KMS-11 (cell line): ENCODE data around the gene ADGRA3.

Source experiments
- H2AFZ ChIP-seq: fragments of 200-600 bp; sonication (generic); 2 replicates; pipeline ENCODE4 v1.6.1; 2016; ENCODE audit warnings: antibody characterized with exemption, mixed run types, low read depth
- H3K27ac ChIP-seq: fragments of 200-600 bp; sonication (generic); 2 replicates; pipeline ENCODE4 v1.6.1; 2016; ENCODE audit warnings: mild to moderate bottlenecking, mixed run types
- H3K27me3 ChIP-seq: fragments of 200-600 bp; sonication (generic); 2 replicates; pipeline ENCODE4 v1.6.1; 2017; ENCODE audit warnings: mild to moderate bottlenecking, low read depth, mixed run types, moderate library complexity; ENCODE audit not compliant: insufficient read depth
- H3K36me3 ChIP-seq: fragments of 200-600 bp; sonication (generic); 2 replicates; pipeline ENCODE4 v1.6.1; 2017; ENCODE audit warnings: mild to moderate bottlenecking, mixed run types; ENCODE audit not compliant: insufficient read depth
- H3K4me1 ChIP-seq: fragments of 200-600 bp; sonication (generic); 2 replicates; pipeline ENCODE4 v1.6.1; 2016; ENCODE audit warnings: mild to moderate bottlenecking, low read depth, mixed run types; ENCODE audit not compliant: poor library complexity, severe bottlenecking
- H3K4me2 ChIP-seq: fragments of 200-600 bp; sonication (generic); 2 replicates; pipeline ENCODE4 v1.7.0; 2016; ENCODE audit warnings: mild to moderate bottlenecking, mixed run types
- H3K4me3 ChIP-seq: fragments of 200-600 bp; sonication (generic); IDR thresholded peaks from 2 replicates; pipeline ENCODE4 v1.6.1; 2017; ENCODE audit warnings: low read depth, low read length, mixed read lengths; ENCODE audit not compliant: insufficient read depth
- H3K79me2 ChIP-seq: fragments of 200-600 bp; sonication (generic); 2 replicates; pipeline ENCODE4 v1.6.1; 2016; ENCODE audit warnings: low read depth, mixed run types; ENCODE audit not compliant: insufficient read depth
- H3K9ac ChIP-seq: fragments of 200-600 bp; sonication (generic); 2 replicates; pipeline ENCODE4 v1.6.1; 2016; ENCODE audit warnings: mild to moderate bottlenecking, mixed run types
- H4K20me1 ChIP-seq: fragments of 200-600 bp; sonication (generic); 2 replicates; pipeline ENCODE4 v1.6.1; 2016; ENCODE audit warnings: mild to moderate bottlenecking, mixed run types; ENCODE audit not compliant: insufficient read depth
- TF ChIP-seq, protein P1 (sequence below): fragments of 200-600 bp; sonication (generic); conservative IDR thresholded peaks from 2 replicates; pipeline ENCODE4 v1.6.1; 2017; ENCODE audit warnings: low read depth, mild to moderate bottlenecking, antibody characterized with exemption, low read length, moderate library complexity, mixed read lengths

The ADGRA3 gene

DNA sequence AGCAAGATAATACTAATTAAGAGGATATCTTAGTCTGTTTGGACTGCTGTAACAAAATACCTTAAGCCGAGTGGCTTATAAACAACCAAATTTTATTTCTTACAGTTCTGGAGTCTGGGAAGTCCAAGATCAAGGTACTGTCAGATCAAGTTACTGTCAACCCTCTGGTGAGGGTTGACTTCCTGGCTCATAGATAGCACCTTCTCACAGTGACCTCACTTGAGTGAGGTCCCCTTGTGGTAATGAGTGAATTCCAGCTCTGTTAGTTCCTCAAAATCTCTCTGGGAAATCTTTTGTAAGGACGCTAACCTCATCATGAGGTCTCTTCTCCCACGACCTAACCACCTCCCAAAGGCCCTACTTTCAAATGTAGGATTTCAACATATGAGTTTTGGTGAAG, 36.9 kb upstream of the ADGRA3 start:
- Histone ChIP-seq H2AFZ (no peak overlapping the region), H3K79me2 (no peaks in the 10 kb centered on the region), H3K4me3 (no peak overlapping the region), H3K9ac (no peak overlapping the region), H3K27ac (no peak overlapping the region), H3K27me3 (no peaks in the 10 kb centered on the region), H3K36me3 (no peaks in the 10 kb centered on the region), H3K4me2 (no peak overlapping the region), H3K4me1 (no peaks in the 10 kb centered on the region), H4K20me1 (no peaks in the 10 kb centered on the region)
- TF ChIP-seq, protein P1, sequence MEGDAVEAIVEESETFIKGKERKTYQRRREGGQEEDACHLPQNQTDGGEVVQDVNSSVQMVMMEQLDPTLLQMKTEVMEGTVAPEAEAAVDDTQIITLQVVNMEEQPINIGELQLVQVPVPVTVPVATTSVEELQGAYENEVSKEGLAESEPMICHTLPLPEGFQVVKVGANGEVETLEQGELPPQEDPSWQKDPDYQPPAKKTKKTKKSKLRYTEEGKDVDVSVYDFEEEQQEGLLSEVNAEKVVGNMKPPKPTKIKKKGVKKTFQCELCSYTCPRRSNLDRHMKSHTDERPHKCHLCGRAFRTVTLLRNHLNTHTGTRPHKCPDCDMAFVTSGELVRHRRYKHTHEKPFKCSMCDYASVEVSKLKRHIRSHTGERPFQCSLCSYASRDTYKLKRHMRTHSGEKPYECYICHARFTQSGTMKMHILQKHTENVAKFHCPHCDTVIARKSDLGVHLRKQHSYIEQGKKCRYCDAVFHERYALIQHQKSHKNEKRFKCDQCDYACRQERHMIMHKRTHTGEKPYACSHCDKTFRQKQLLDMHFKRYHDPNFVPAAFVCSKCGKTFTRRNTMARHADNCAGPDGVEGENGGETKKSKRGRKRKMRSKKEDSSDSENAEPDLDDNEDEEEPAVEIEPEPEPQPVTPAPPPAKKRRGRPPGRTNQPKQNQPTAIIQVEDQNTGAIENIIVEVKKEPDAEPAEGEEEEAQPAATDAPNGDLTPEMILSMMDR = no peak

DNA sequence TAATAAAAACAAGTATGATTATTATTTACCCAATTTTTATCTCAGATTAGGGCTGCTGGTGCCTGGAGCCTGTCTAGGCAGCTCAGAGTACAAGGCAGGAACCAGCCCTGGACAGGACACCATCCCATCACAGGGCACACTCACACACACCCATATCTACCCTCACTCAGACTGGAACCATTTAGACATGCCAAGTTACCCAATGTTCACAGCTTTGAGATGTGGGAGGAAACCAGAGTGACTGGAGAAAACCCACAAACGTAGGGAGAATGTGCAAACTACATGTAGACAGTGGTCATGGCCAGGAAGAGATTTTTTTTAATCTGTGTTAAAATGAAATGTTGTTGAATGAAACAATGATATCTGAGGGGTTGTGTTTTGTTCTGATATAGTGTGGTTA, 35.7 kb upstream of the ADGRA3 start:
- H3K27ac ChIP-seq = no peak overlapping the region
- H3K79me2 ChIP-seq = no peaks in the 10 kb centered on the region
- H3K4me2 ChIP-seq = no peak overlapping the region
- no peaks in the 10 kb centered on the region for H3K27me3 ChIP-seq
- no peaks in the 10 kb centered on the region for H3K36me3 ChIP-seq
- no peak overlapping the region for H3K4me3 ChIP-seq
- TF ChIP-seq, protein P1 = no peak
- no peaks in the 10 kb centered on the region for H4K20me1 ChIP-seq
- no peak overlapping the region for H2AFZ ChIP-seq
- H3K9ac ChIP-seq = no peak overlapping the region
- H3K4me1 ChIP-seq = no peaks in the 10 kb centered on the region

DNA sequence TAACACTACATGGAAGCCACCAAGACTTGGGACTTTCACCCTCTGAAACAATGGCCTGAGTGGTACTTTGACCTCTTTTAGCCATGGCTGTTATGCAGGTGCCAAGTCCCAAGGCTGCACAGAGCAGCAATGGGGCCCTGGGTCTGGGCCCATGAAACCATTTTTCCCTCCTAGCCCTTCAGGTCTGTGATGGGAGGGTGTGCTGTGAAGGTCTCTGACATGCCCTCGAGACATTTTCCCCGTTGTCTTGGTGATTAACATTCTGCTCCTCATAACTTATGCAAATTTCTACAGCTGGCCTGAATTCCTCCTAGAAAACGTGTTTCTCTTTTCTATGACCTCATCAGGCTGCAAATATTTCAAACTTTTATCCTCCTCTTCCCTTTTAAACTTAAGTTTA, 30.4 kb upstream of the ADGRA3 start:
- no peaks in the 10 kb centered on the region for H3K4me1 ChIP-seq
- no peaks in the 10 kb centered on the region for H3K36me3 ChIP-seq
- no peaks in the 10 kb centered on the region for H3K27me3 ChIP-seq
- H3K9ac ChIP-seq = no peak overlapping the region
- TF ChIP-seq, protein P1 = no peak
- no peak overlapping the region for H3K4me2 ChIP-seq
- no peak overlapping the region for H3K4me3 ChIP-seq
- no peak overlapping the region for H3K27ac ChIP-seq
- no peak overlapping the region for H2AFZ ChIP-seq
- no peaks in the 10 kb centered on the region for H4K20me1 ChIP-seq
- H3K79me2 ChIP-seq = no peaks in the 10 kb centered on the region

DNA sequence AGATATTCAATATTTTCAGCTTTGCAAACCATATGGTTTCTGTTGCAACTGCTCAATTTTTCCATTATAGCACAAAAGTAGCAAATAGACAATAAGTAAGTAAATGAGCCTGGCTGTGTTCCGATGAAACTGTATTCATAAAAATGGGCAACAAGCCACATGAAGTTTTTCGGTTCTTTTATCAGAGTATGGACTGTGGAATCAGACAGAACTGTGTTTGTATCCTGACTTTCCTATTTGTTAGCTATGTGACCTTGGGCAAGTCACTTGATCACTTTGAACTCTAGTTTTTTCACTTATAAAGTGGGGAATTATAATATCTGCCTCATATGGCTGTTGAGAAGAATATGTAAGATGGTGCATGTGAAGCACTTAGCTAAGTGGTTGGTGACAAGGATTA, 23.4 kb upstream of the ADGRA3 start:
- Histone ChIP-seq H3K9ac (no peak overlapping the region), H4K20me1 (no peaks in the 10 kb centered on the region), H3K4me3 (no peak overlapping the region), H3K4me1 (no peaks in the 10 kb centered on the region), H2AFZ (no peak overlapping the region), H3K4me2 (no peak overlapping the region), H3K36me3 (no peaks in the 10 kb centered on the region), H3K27ac (no peak overlapping the region), H3K27me3 (no peaks in the 10 kb centered on the region), H3K79me2 (no peaks in the 10 kb centered on the region)
- TF ChIP-seq, protein P1 = no peak

DNA sequence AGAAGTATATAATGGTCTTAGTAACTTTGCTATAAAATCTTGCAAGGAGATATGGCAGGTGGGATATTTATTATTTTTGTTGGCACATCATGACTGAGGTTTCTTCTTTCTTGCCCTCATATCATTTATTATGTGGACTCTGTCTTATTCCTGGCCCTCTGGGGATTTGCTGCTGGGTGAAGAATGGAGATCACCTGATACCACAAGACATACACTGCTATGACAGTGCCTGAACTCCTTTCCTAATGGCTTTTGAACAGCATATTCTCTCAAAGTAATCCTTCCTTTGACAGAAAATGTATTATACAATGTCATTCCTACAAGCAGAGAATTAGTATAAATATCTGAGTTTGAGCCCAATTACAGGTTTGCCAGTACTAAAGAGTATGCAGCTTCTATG, 22.0 kb upstream of the ADGRA3 start:
- no peaks in the 10 kb centered on the region for H4K20me1 ChIP-seq

More for the DNA sequence above, 22.0 kb upstream of the ADGRA3 start:
- Histone ChIP-seq H3K4me1 (no peaks in the 10 kb centered on the region), H3K27ac (no peak overlapping the region), H3K4me2 (no peak overlapping the region), H3K36me3 (no peaks in the 10 kb centered on the region), H3K79me2 (no peaks in the 10 kb centered on the region), H3K4me3 (no peak overlapping the region), H3K9ac (no peak overlapping the region), H2AFZ (no peak overlapping the region), H3K27me3 (no peaks in the 10 kb centered on the region)
- TF ChIP-seq, protein P1 = no peak
